HG02610 (cell line): Measurements from ENCODE around the gene FANK1.
A peak's percentile ranks its signal among the peaks of the same experiment; 100 is the strongest.
"Not testable (repeated sequence)": the region's sequence is repeated elsewhere in the genome, so short reads cannot be mapped to it uniquely, and the experiment has no call there.

Experiments used
- ATAC-seq: cut with Tn5 transposase; IDR thresholded peaks from one replicate; pipeline ENCODE4 v1.9.1; 2021; ENCODE audit warnings: mild to moderate bottlenecking, moderate library complexity; ENCODE audit not compliant: unreplicated experiment

FANK1 gene

DNA sequence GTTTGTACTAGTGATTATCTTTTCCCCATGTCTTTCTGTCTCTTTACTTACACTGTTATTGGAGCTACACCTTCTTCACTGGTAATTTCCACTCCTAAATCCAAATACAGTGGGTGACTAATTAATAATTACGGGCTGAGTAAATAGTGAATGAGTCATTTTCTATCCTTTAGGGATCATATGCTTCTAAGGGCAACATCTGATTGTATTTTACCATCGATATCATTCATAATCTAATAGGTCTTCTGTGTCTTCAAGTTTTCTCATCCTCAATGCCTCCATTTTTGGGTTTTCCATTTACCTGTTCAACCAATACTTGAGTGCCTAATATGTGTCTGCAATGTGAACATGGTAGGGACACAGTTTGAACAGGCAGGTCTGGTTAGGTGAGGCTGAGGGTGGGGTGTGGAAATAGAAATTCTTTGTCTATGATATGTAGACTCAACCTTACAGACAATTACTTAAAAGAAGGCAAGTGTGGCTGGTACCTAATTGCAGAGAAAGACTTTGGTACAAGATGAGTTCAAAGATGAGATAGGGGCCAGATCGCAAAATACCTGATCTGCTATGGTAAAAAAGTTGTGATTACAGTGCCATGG, 9.4 kb upstream of the FANK1 start:
- ATAC-seq, result no peak

DNA sequence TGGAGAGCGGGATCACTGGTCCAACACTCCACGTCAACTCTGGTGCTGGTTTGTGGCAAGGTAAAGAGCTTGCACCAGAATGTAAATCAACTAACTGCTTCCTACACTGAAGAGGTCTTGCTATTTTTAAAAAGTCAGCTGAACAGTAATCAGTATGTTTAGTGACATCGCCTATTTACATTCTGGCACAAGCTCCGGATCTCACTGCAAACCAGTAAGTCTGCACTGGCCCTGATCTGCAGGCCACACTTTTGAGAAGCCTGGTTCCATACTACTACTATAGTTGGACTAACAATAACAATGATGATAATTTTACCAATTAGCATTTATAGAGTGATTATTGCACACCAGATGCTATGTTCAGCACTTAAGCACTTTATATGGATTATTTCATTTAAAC, 6.9 kb upstream of the FANK1 start:
- not testable (repeated sequence) for ATAC-seq

DNA sequence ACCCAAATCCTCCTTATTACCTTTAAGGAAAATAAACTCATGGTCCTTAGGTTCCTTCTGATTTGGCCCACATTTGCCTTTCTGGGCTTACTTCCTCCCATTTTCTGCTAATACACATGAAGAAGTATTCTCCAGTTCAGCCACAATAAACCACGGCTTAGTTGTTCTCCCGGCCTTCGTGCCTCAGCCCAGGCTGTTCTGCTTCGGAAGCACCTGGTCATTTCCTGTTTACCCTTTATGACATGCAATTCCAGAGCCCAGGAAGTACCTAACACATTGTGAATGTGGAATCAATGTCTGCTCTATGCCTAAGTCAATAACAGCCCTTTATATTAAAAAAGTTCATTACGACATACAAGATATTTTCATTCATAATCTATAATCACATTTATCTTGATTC, 4.0 kb upstream of the FANK1 start:
- not testable (repeated sequence) for ATAC-seq

DNA sequence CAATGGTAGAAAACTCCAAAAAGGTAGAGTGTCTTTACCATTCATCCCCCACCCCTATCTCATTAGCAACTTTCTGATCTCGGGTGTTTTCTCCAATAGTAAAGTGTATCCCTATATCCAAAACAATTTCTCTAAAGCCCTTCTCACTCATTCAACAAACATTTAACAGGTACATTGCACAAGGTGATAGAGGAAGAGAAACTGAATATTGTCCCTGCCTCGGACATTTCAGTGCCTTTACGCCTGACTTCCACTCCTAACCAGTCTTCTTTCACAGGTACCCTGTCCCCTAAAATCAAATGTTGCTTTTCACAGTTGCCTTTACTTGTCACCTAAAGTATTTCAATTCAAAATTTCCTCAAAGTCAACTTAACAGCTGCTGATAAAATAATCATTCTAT, 2.2 kb upstream of the FANK1 start:
- ATAC-seq, result not testable (repeated sequence)

DNA sequence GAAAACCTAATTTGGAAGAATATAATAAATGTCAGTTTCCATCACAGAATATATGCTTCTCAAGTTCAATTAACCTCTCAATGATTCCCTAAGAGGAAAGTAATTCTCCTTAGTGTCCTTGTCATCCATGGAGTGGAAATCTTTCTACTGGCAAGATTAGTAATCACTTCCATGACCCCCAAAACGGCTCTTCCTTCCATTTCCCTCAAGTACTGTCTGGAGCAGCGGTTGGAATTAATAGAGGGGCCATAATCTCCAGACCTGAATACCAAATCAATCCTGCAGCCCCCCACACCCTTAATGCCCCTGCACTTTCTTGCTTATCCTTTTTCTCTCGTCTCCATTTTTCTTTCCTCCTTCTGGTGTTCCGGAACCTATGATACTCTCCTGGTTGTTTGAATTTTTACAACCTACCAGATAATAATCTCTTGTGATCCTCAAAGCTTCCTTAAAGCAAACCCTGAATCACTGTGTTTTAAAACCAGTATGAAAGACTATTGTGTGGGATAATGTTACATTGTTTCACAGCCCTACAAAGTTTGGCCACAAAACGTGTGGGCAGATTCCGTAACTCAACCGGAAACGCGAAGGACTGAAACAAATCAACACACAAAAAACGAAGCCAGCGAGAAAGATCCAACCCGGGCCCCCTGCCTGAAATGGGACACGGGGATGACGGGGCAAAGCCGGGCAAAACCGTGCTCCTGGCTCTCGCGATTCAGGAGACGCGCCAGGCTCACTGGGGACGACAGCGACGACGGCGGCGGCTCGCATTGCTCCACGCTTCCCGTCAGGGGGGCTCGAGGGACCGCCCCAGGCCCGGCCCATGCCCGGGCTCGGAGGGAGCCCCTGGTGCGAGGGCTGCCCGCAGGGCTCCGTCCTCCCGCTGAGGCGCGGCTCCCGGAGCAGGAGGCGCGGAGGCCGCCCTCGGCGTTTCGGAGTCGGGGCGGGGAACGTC, 955 bp upstream of the FANK1 start:
- peak; percentile 50 for ATAC-seq

DNA sequence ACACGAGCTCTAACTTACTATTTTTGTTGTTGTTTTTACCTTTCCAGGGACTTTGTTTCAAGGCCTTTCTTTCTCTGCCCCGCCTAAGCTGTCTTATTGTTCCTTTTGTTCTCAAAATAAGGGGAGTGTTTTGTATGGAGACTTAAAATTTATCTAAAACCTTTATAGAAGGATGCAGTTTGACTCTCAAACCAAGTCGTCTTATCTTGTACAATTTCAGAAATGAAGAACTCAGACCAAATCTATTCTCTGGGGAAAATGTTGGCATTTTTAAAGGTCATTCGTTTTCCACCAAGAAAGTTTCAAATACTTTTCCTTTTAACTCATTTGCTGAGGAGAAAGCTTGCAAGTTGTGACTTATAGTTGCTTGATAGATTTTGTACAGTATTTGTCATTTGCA, 953 bp downstream of the FANK1 start:
- ATAC-seq, result not testable (repeated sequence)

DNA sequence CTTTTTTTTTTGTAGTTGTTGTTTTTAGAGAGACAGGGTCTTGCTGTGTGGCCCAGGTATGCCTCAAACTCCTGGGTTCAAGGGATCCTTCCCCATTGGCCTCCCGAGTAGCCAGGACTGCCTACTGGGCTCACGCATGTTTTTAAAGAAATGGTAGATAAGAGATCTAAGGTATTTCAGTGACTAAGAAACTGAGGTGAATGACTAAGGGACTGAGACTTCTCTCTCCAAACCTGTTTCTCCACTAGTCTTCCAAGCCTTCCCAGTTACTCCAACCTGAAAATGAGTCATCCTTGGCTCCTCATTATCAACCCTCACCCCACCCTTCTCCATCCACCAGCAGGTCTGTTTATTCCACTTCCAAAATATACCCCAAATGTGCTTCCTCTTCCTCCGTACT, 4.6 kb downstream of the FANK1 start:
- ATAC-seq, result not testable (repeated sequence)

DNA sequence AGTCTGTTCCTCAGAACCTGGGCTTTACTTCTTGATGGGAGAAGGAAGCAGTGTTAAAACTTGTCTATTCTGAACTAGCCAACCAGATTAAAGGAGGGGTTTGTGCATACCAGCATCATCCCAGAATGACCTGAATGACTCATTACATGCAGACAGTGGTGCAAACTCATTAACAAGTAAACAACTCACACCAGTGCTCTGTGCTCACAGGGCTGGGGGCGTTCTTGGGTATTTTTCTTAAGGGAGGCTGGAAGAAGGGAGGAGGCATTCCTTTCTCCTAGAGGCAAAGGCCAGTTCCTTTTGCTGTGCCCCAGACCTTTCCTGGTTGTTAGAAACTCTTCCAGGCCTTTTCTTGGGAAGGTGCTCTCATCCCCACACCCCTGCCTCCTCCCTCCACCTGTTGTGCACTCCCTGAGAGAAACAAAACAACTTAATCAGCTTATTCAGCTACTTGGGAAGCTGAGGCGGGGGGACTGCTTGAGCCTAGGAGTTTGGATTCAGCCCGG, 6.8 kb downstream of the FANK1 start:
- ATAC-seq, result not testable (repeated sequence)

DNA sequence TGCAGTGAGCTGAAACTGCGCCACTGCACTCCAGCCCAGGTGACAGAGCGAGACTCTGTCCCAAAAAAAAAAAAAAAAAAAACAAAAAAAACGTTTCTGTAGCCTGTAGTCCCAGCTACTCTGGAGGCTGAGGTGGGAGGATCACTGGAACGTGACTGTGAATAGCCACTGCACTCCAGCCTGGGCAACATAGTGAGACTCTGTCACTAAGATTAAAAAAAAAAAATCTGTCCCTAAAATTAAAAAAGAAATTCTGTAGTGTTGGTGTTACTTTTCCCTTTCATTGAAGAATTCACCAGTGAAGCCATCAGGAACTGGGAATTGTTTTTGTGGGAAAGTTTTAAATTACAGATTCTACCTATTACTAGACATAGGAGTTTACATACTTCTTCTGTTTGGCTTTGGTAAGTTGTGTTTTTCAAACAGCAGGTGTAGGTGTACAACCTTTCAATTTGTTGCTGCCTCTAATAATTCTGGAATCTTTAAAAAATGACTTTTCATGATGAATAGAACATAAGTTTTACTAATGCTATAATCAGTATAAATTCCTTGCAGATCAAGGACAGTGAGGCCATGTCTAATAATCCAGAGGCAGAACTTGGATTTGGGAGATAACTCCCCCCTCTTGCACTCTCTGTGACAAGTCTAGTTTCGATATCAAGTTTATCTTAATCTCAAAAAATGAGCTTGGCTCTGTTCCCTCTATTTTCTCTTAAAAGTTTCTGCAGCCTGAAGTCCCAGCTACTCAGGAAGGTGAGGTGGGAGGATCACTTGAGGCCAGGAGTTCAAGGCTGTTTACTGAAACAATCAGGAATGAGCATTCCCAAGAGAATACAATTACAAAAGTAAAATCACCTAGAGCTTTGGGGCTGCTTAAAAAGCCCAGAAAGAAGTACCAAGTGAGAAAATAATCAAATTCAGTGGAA, 9.0 kb downstream of the FANK1 start:
- ATAC-seq, result not testable (repeated sequence)

DNA sequence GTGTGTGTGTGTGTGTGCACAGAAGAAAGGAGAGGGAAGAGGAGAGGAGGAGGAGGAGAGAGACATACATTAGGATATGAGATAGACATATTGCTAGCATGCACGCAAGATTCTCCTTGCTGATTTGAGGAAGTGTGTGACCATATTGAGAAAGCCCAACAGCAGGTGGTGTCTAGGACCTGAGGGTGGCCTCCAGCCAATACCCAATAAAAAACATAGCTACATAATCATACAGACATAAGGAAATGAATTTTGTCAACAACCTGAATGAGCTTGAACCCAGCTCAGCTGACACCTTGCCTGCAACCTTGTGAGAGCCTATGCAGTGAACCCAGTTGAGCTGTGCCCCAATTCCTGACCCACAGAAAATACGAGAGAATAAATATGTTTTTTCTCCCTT, 11.2 kb downstream of the FANK1 start:
- not testable (repeated sequence) for ATAC-seq

DNA sequence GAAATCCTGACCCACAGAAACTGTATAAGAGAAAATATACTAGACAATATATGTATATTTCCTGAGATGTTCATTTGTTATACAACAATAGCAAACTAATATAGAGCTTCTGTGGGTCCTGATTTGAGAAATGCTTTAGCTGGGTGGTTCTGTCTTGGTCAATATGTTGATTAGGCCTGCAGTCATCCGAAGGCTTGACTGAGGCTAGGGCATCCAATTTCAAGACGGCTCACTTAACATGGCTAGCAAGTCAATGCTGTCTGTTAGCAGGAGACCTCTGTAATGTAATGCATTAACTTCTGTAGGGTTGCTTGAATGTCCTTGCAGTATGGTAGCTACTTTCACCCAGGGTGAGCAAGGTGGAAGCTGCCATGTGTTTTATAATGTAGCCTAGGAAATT, 12.4 kb downstream of the FANK1 start:
- ATAC-seq, result not testable (repeated sequence)

DNA sequence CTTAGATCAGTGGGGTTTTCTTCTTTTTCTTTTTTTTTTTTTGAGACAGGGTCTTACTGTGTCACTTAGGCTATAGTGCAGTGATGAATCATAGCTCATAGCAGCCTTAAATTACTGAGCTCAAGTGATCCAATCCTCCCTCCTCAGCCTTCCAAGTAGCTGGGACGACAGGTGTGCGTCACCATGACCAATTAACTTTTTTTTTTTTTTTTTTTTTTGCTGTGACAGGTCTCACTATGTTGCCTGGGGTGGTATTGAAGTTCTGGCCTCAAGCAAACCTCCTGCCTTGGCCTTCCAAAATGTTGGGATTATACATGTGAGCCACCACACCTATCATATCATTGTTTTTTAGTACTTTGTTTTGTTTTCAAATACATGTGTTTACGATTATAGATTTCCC, 13.1 kb downstream of the FANK1 start:
- not testable (repeated sequence) for ATAC-seq

DNA sequence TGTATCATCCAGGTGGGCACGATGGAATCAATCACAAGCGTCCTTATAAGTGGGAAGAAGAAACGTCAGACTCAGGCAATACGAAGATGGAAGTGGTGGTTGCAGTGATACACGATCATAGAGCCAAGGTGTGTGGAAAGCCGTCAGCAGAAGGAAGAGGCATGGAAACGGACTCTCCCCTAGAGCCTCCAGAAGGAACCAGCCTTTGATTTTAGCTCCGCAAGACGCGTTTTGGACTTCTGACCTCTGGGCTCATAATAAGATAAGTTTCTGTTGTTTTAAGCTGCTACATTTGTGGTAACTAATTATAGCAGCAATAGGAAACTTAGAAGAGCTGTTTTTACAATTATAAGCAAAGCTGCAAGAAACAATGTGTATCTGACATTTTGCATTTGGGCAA, 14.8 kb downstream of the FANK1 start:
- no peak for ATAC-seq

DNA sequence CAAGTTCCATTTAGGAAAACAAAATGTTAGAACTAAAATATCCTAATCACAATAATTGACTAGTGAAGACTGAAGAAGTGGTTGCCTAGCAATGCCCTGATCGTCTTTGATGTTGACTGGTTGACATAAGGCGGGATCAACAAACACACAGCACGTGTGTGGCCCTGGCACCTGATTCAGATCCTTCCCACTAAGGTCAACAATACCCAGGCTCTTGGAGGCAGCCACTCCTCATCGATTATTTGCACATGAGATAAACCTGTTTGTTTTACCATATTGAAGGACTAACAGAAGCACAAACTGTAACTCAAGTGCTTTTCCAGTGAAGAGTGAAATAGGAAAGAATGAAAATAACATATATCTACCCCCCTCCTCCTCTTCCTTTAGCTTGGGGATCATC, 15.6 kb downstream of the FANK1 start:
- no peak for ATAC-seq

DNA sequence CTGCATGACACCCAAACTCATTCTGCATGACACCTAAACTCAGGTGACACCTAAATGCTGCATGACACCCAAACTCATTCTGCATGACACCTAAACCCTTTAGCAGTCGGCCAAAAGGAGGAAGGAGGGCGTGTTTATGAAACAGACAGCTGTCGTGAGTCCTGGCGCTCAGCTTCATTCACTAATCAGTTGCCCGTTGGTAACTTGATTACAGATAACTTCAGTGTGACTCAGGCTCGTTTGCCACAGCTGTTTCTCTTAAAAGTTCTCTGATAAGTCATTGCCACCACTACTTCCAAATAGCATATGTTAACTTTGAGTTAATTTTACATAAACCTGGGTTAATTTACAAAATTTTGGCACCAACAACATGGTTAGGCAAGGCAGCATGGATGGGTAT, 16.9 kb downstream of the FANK1 start:
- not testable (repeated sequence) for ATAC-seq

DNA sequence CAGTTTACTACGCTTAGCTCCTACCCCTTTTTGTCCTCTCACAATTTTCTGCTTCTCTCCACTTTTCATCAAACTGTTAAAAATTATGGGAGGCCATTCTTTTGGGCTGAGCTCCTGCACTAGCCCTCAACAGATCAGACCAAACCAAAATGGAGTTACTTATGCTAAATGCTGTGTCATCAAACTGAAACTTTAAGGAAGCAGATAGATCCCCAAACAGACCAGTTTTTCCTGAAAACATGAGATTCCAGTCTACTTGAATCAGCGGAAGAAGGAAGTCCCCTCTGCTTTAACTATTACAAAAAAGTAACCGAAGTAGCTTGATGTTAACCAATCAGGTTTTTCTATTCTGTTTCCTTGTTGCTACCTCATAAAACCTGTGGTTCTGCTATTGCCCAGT, 20.6 kb downstream of the FANK1 start:
- no peak for ATAC-seq

DNA sequence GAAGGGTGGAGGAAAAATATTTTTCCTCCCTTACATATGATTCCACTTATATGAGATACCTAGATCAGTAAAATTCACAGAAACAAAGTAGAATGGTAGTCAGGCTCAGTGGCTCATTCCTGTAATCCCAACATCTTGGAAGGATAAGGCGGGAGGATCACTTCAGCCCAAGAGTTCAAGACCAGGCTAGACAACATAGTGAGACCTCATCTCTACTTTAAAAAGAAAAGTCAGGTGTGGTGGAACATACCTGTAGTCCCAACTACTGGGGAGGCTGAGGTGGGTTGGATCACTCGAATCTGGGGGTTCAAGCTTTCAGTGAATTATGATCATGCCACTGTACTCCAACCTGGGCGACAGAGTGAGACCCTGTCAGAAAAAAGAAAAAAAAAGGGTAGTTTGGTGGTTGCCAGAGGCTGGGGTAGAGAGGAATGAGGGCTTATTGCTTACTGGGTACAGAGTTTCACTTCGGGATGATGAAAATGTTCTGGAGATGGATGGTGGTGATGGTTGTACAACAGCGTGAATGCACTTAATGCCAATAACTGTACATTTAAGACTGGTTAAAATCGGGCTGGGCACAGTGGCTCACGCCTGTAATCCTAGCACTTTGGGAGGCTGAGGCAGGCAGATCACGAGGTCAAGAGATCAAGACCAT, 21.5 kb downstream of the FANK1 start:
- ATAC-seq, result not testable (repeated sequence)

DNA sequence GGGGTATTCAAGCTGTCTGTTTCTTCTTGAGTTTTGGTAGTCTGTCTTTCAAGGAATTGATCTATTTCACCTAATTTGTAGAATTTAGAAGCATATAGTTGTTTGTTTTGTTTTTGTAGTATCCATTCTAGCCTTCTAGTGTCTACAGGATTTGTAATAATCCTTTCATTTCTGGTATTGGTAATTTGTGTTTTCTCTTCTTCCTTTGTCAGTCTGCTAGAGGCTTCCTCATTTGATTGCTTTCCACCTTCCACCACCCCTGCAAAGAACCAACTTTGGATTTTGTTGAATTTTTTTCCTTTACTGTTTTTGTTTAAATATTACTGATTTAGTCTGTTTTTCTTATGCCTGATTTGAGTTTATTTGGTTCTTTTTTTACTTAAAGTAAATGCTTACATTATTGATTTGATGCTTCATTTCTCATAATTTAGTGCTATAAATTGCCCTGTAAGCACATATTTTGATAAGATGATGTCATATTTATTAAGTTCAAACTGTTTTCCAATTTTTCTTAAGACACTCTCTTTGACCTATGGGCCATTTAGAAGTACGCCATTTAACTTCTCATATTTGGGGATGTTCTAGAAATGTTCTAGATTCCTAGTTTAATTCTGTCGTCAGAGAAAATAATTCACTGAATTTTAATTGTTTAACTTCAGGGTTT, 25.4 kb downstream of the FANK1 start:
- ATAC-seq, result not testable (repeated sequence)

DNA sequence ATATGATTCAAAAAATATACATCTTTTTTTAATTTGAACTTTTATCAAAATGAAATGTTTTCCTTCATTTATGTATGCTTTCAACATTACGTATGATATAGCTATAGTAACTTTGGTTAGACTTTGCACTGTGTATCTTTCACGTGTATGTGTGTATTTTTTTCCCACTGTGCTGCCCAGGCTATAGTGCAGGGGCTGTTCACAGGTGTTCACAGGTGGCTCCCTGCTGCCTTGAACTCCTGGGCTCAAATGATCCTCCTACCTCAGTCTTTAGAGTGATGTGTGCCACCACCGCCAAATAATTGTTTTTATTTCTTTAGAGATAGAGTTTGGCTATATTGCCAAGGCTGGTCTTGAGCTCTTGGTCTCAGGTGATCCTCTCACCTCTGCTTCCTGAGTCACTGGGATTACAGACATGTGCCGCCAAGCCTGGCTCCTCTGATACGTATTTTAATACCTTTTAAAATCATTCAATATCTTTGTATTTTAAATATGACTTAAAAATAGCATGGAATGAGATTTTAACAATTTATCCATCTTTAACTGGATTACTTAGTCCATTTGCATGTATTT, 29.0 kb downstream of the FANK1 start:
- ATAC-seq, result no peak

DNA sequence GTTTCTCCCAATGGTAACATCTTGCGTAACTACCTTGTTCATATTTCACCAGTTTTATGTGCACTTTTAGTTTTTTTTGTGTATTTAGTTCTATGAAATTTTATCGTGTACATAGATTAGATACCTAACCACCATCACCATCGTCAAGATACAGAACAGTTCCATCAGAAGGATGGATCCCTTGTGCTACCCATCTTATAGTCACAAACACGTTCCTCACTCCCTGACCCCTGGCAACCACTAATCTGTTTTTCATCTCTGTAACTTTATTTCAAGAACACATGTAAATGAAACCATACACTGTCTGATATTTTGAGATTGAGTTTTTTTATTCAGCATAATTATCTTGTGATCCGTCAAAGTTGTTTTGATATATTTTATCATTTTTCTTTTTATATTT, 29.9 kb downstream of the FANK1 start:
- no peak for ATAC-seq
